ENCODE measurements around the gene CIB2.

DNA sequence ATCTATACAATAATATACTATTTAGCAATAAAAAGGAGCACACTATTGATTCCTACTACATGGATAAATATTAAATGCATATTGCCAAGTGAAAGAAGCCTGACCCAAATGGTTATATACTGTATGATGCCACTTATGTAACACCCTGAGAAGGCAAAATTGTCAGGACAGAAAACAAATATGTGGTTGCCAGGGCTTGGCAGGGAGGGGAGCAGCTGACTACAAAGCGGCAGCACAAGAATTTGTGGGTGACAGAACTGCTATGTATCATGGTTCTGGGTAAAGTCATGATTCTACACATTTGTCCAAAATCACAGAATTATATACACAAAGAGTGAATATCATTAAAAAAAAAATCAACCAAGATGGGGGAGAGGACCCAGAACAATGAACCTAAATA is 76.3 kb downstream of the CIB2 start:
- no peak for TF ChIP-seq POLR2AphosphoS5 (IDR thresholded peaks at IDR 0.05; ENCODE audit: low read depth, low read length)
- TF ChIP-seq, protein P1, sequence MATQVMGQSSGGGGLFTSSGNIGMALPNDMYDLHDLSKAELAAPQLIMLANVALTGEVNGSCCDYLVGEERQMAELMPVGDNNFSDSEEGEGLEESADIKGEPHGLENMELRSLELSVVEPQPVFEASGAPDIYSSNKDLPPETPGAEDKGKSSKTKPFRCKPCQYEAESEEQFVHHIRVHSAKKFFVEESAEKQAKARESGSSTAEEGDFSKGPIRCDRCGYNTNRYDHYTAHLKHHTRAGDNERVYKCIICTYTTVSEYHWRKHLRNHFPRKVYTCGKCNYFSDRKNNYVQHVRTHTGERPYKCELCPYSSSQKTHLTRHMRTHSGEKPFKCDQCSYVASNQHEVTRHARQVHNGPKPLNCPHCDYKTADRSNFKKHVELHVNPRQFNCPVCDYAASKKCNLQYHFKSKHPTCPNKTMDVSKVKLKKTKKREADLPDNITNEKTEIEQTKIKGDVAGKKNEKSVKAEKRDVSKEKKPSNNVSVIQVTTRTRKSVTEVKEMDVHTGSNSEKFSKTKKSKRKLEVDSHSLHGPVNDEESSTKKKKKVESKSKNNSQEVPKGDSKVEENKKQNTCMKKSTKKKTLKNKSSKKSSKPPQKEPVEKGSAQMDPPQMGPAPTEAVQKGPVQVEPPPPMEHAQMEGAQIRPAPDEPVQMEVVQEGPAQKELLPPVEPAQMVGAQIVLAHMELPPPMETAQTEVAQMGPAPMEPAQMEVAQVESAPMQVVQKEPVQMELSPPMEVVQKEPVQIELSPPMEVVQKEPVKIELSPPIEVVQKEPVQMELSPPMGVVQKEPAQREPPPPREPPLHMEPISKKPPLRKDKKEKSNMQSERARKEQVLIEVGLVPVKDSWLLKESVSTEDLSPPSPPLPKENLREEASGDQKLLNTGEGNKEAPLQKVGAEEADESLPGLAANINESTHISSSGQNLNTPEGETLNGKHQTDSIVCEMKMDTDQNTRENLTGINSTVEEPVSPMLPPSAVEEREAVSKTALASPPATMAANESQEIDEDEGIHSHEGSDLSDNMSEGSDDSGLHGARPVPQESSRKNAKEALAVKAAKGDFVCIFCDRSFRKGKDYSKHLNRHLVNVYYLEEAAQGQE (IDR thresholded peaks at IDR 0.05; ENCODE audit: insufficient read depth in 1 of 2, low read depth in 2 of 2, low read length in 2 of 2), result no peak

Measured in PFSK-1 (cell line).